Keratinocyte (primary cell): ENCODE data around the gene RNF125. TPM values are rescaled to one million over a fixed set of nuclear protein-coding genes. Genes with fewer than 3 reads are reported as not detected.

Source experiments
- DNase-seq: peaks from one replicate; pipeline ENCODE4 v3.0.0-alpha.2; 2011; ENCODE audit warnings: low read depth, missing footprints, low spot score
- FAIRE-seq: peaks from 2 replicates; lab custom pipeline; 2011; peaks lifted over from hg19 to GRCh38; lab: Jason Lieb, UNC
- H2AFZ ChIP-seq: 2 replicates; pipeline ENCODE4 v1.6.0; 2012; ENCODE audit warnings: low read length, control low read depth, inconsistent platforms; ENCODE audit not compliant: control insufficient read depth
- H3K27ac ChIP-seq: 2 replicates; pipeline ENCODE4 v1.5.1; 2011; ENCODE audit warnings: low read length; ENCODE audit not compliant: control insufficient read depth, insufficient read depth
- H3K27me3 ChIP-seq: 3 replicates; pipeline ENCODE4 v1.6.0; 2011; ENCODE audit warnings: low read length; ENCODE audit not compliant: control insufficient read depth, insufficient read depth; ENCODE audit errors: extremely low read depth
- H3K36me3 ChIP-seq, 2 experiments: 2 replicates in 1 of 2; 3 replicates in 1 of 2; pipeline ENCODE4 v1.5.1; 2011; ENCODE audit warnings: low read length in 2 of 2, mild to moderate bottlenecking in 1 of 2; ENCODE audit not compliant: control insufficient read depth in 2 of 2, insufficient read depth in 2 of 2; ENCODE audit errors: extremely low read depth in 1 of 2
- H3K4me1 ChIP-seq: 3 replicates; pipeline ENCODE4 v1.5.1; 2011; ENCODE audit warnings: low read length; ENCODE audit not compliant: control insufficient read depth, insufficient read depth; ENCODE audit errors: extremely low read depth
- H3K4me2 ChIP-seq: 3 replicates; pipeline ENCODE4 v1.6.0; 2011; ENCODE audit warnings: low read depth, low read length; ENCODE audit not compliant: control insufficient read depth, insufficient read depth; ENCODE audit errors: extremely low read depth
- H3K4me3 ChIP-seq, 3 experiments: fragments of 200-600 bp in 1 of 3; sonication (generic) in 1 of 3; 2 replicates in 2 of 3; 3 replicates in 1 of 3; pipeline ENCODE4 v1.5.1; 2011 to 2016; ENCODE audit warnings: low read length in 3 of 3, mild to moderate bottlenecking in 3 of 3, control low read depth in 2 of 3, inconsistent platforms in 1 of 3, low read depth in 1 of 3, mixed read lengths in 1 of 3, mixed run types in 1 of 3, moderate library complexity in 1 of 3; ENCODE audit not compliant: control insufficient read depth in 2 of 3, insufficient read depth in 2 of 3; ENCODE audit errors: extremely low read depth in 1 of 3
- H3K79me2 ChIP-seq: 2 replicates; pipeline ENCODE4 v1.6.0; 2012; ENCODE audit warnings: low read length; ENCODE audit not compliant: control insufficient read depth, insufficient read depth
- H3K9ac ChIP-seq: 3 replicates; pipeline ENCODE4 v1.6.0; 2011; ENCODE audit warnings: low read length; ENCODE audit not compliant: control insufficient read depth, insufficient read depth; ENCODE audit errors: extremely low read depth
- H3K9me1 ChIP-seq: 3 replicates; pipeline ENCODE4 v1.6.0; 2011; ENCODE audit warnings: low read length; ENCODE audit not compliant: control insufficient read depth, insufficient read depth; ENCODE audit errors: extremely low read depth
- H3K9me3 ChIP-seq: 2 replicates; pipeline ENCODE4 v1.5.1; 2012; ENCODE audit warnings: low read depth, low read length; ENCODE audit not compliant: control insufficient read depth
- H4K20me1 ChIP-seq: 3 replicates; pipeline ENCODE4 v1.6.0; 2011; ENCODE audit warnings: low read length; ENCODE audit not compliant: control insufficient read depth, insufficient read depth; ENCODE audit errors: extremely low read depth
- CTCF ChIP-seq, 3 experiments: IDR thresholded peaks in 1 of 3; conservative IDR thresholded peaks in 1 of 3; optimal IDR thresholded peaks in 1 of 3; 2 replicates in 2 of 3; 3 replicates in 1 of 3; pipeline versions ENCODE3 to v1.5.1; 2011; ENCODE audit warnings: low read length in 3 of 3, mild to moderate bottlenecking in 3 of 3, moderate library complexity in 2 of 3, control low read depth in 1 of 3, inconsistent platforms in 1 of 3; ENCODE audit not compliant: insufficient read depth in 2 of 3; ENCODE audit errors: extremely low read depth in 1 of 3
- EZH2 ChIP-seq: IDR thresholded peaks from one replicate; pipeline ENCODE4 v1.6.1; 2012; ENCODE audit warnings: inconsistent platforms, mild to moderate bottlenecking, low read length, moderate library complexity
- dilution Hi-C: fragments of 300-500 bp; cut with MboI; formaldehyde crosslinking; loops from one replicate; pipeline ENCODE4 v1.7.0; 2020; ENCODE audit warnings: low sequenced_read_pairs; ENCODE audit not compliant: extremely low pct_ligation_motif_present
- polyA plus RNA-seq, 5 experiments: library from polyadenylated mRNA; depleted of rRNA in 3 of 5; stranded (reverse) in 3 of 5; stranded (forward) in 1 of 5; unstranded in 1 of 5; fragments of >200 nt; gene quantifications; 1 replicate in 1 of 5; 2 replicates in 3 of 5; 3 replicates in 1 of 5; pipeline versions ENCODE4 v1.2.1 to v1.2.3, GENCODE V29; 2011 to 2012; ENCODE audit warnings: missing spikeins in 2 of 5, low read depth in 1 of 5, low replicate concordance in 1 of 5

Gene RNF125
- polyA plus RNA-seq, 1 donor (not counting 4 experiments of a cell fraction or from before 2014, with no cell fraction given): 4.5 TPM

GRCh38 chr18:32091724-32092421, 73.2 kb downstream of the RNF125 start, which contains the start of gene RNF138:
TSS of gene RNF138 (plus strand) at chr18:32091874. CDS start at chr18:32092777, 903 bp downstream.
- Histone ChIP-seq H4K20me1 (peaks cover 2% of the 10 kb centered on the region), H3K4me2 (peak within 1 kb of the TSS; percentile 92), H3K79me2 (peaks cover 44% of the 10 kb centered on the region), H3K9me1 (no peaks in the 10 kb centered on the region), H3K36me3 (peaks cover 0 to 5% of the 10 kb centered on the region in 2 experiments), H3K4me1 (peaks cover 18% of the 10 kb centered on the region), H3K9me3 (no peaks in the 10 kb centered on the region), H3K9ac (peak within 1 kb of the TSS; percentile 93), H3K27ac (peak within 1 kb of the TSS; percentile 89), H2AFZ (peak within 1 kb of the TSS; percentile 93), H3K4me3 (peak within 1 kb of the TSS; percentile 62 to 99 (median 92)), H3K27me3 (no peaks in the 10 kb centered on the region)
- DNase-seq (peak; percentile 9), FAIRE-seq (no peak)
- no peak for TF ChIP-seq CTCF (optimal IDR thresholded peaks at IDR 0.05 in 1 of 3, IDR thresholded peaks at IDR 0.05 in 1 of 3, conservative IDR thresholded peaks at IDR 0.05 in 1 of 3; ENCODE audit: extremely low read depth in 1 of 3, insufficient read depth in 2 of 3, low read length in 3 of 3)
- no peak for TF ChIP-seq EZH2
- dilution Hi-C loops: no loop called here

- Histone ChIP-seq H3K27ac (peak overlapping the region; percentile 84), H3K4me1 (peaks cover 12% of the 10 kb centered on the region), H3K9me1 (no peaks in the 10 kb centered on the region), H2AFZ (peak overlapping the region; percentile 93), H3K9me3 (no peaks in the 10 kb centered on the region), H3K27me3 (no peaks in the 10 kb centered on the region), H3K36me3 (peaks cover 0 to 5% of the 10 kb centered on the region in 2 experiments), H3K4me2 (peak overlapping the region; percentile 92), H3K9ac (peak overlapping the region; percentile 93), H3K79me2 (peaks cover 51% of the 10 kb centered on the region), H3K4me3 (peak overlapping the region; percentile 62 to 99 (median 92)), H4K20me1 (peaks cover 2% of the 10 kb centered on the region)
- DNase-seq: peak; percentile 38
- dilution Hi-C loops: no loop called here
- FAIRE-seq: peak; percentile 52
- TF ChIP-seq CTCF (optimal IDR thresholded peaks at IDR 0.05 in 1 of 3, IDR thresholded peaks at IDR 0.05 in 1 of 3, conservative IDR thresholded peaks at IDR 0.05 in 1 of 3; ENCODE audit: extremely low read depth in 1 of 3, insufficient read depth in 2 of 3, low read length in 3 of 3) (no peak), EZH2 (no peak)
Observed at GRCh38 chr18:32092422-32093101, 73.9 kb downstream of the RNF125 start.
